ENCODE results near the gene KLHL1. TPM values are rescaled to one million over a fixed set of nuclear protein-coding genes. Genes with fewer than 3 reads are reported as not detected.
A peak's percentile ranks its signal among the peaks of the same experiment; 100 is the strongest.

The KLHL1 gene
- total RNA-seq, 1 donor from 2014 or later: not detected

- H3K36me3 Mint-ChIP-seq (ENCODE audit: low read depth, unreplicated experiment): no peaks in the 10 kb centered on the region
- no peaks in the 10 kb centered on the region for H3K27me3 Mint-ChIP-seq (ENCODE audit: unreplicated experiment)
- no peak for TF ChIP-seq CTCF (IDR thresholded peaks at IDR 0.05; ENCODE audit: unreplicated experiment)
- no peak overlapping the region for H3K4me3 Mint-ChIP-seq (ENCODE audit: unreplicated experiment)
- no peak for DNase-seq (ENCODE audit: low spot score)
- no peak overlapping the region for H3K27ac Mint-ChIP-seq (ENCODE audit: unreplicated experiment)
- no peaks in the 10 kb centered on the region for H3K4me1 Mint-ChIP-seq (ENCODE audit: unreplicated experiment)
- H3K9me3 Mint-ChIP-seq (ENCODE audit: unreplicated experiment): no peaks in the 10 kb centered on the region
Observed at GRCh38 chr13:69980799-69981198, 127.5 kb downstream of the KLHL1 start.

GRCh38 chr13:69975496-69975895 is 132.8 kb downstream of the KLHL1 start:
- H3K4me1 Mint-ChIP-seq (ENCODE audit: unreplicated experiment): peaks cover 8% of the 10 kb centered on the region
- H3K27ac Mint-ChIP-seq (ENCODE audit: unreplicated experiment): no peak overlapping the region
- no peaks in the 10 kb centered on the region for H3K9me3 Mint-ChIP-seq (ENCODE audit: unreplicated experiment)
- no peak overlapping the region for H3K4me3 Mint-ChIP-seq (ENCODE audit: unreplicated experiment)
- no peak for DNase-seq (ENCODE audit: low spot score)
- TF ChIP-seq CTCF (IDR thresholded peaks at IDR 0.05; ENCODE audit: unreplicated experiment): no peak
- no peaks in the 10 kb centered on the region for H3K36me3 Mint-ChIP-seq (ENCODE audit: low read depth, unreplicated experiment)
- no peaks in the 10 kb centered on the region for H3K27me3 Mint-ChIP-seq (ENCODE audit: unreplicated experiment)

- H3K27ac Mint-ChIP-seq (ENCODE audit: unreplicated experiment): peak overlapping the region; percentile 91
- H3K9me3 Mint-ChIP-seq (ENCODE audit: unreplicated experiment): no peaks in the 10 kb centered on the region
- no peak for TF ChIP-seq CTCF (IDR thresholded peaks at IDR 0.05; ENCODE audit: unreplicated experiment)
- no peaks in the 10 kb centered on the region for H3K36me3 Mint-ChIP-seq (ENCODE audit: low read depth, unreplicated experiment)
- no peak for DNase-seq (ENCODE audit: low spot score)
- H3K4me3 Mint-ChIP-seq (ENCODE audit: unreplicated experiment): no peak overlapping the region
- H3K27me3 Mint-ChIP-seq (ENCODE audit: unreplicated experiment): no peaks in the 10 kb centered on the region
- peaks cover 15% of the 10 kb centered on the region for H3K4me1 Mint-ChIP-seq (ENCODE audit: unreplicated experiment)
Observed at GRCh38 chr13:69970520-69970919, 137.7 kb downstream of the KLHL1 start.

GRCh38 chr13:69959046-69959445 is 149.2 kb downstream of the KLHL1 start:
- H3K4me3 Mint-ChIP-seq (ENCODE audit: unreplicated experiment): no peak overlapping the region
- no peak for DNase-seq (ENCODE audit: low spot score)
- H3K4me1 Mint-ChIP-seq (ENCODE audit: unreplicated experiment): peaks cover 14% of the 10 kb centered on the region
- peak overlapping the region; percentile 6 for H3K27ac Mint-ChIP-seq (ENCODE audit: unreplicated experiment)
- no peak for TF ChIP-seq CTCF (IDR thresholded peaks at IDR 0.05; ENCODE audit: unreplicated experiment)
- no peaks in the 10 kb centered on the region for H3K27me3 Mint-ChIP-seq (ENCODE audit: unreplicated experiment)
- H3K36me3 Mint-ChIP-seq (ENCODE audit: low read depth, unreplicated experiment): no peaks in the 10 kb centered on the region
- no peaks in the 10 kb centered on the region for H3K9me3 Mint-ChIP-seq (ENCODE audit: unreplicated experiment)

GRCh38 chr13:69956839-69957238 is 151.4 kb downstream of the KLHL1 start:
- Mint-ChIP-seq H3K27ac (ENCODE audit: unreplicated experiment) (no peak overlapping the region), H3K36me3 (ENCODE audit: low read depth, unreplicated experiment) (no peaks in the 10 kb centered on the region), H3K4me3 (ENCODE audit: unreplicated experiment) (no peak overlapping the region), H3K9me3 (ENCODE audit: unreplicated experiment) (no peaks in the 10 kb centered on the region), H3K27me3 (ENCODE audit: unreplicated experiment) (no peaks in the 10 kb centered on the region), H3K4me1 (ENCODE audit: unreplicated experiment) (peaks cover 14% of the 10 kb centered on the region)
- TF ChIP-seq CTCF (IDR thresholded peaks at IDR 0.05; ENCODE audit: unreplicated experiment): no peak
- no peak for DNase-seq (ENCODE audit: low spot score)
